Stimulated activated CD4-positive, alpha-beta T cell treated with anti-CD3 and anti-CD28 coated beads, TNF-alpha, amount 100 ng/mL, for 1 hour (primary cell): ENCODE measurements around the gene EMC7.
A peak's percentile ranks its signal among the peaks of the same experiment; 100 is the strongest.

Source experiments
- DNase-seq, 3 donors: peaks; one replicate each; pipeline ENCODE4 v3.0.0-alpha.2; 2020; ENCODE audit warnings: low read depth in 3 of 3, low spot score in 1 of 3

EMC7 gene

DNA sequence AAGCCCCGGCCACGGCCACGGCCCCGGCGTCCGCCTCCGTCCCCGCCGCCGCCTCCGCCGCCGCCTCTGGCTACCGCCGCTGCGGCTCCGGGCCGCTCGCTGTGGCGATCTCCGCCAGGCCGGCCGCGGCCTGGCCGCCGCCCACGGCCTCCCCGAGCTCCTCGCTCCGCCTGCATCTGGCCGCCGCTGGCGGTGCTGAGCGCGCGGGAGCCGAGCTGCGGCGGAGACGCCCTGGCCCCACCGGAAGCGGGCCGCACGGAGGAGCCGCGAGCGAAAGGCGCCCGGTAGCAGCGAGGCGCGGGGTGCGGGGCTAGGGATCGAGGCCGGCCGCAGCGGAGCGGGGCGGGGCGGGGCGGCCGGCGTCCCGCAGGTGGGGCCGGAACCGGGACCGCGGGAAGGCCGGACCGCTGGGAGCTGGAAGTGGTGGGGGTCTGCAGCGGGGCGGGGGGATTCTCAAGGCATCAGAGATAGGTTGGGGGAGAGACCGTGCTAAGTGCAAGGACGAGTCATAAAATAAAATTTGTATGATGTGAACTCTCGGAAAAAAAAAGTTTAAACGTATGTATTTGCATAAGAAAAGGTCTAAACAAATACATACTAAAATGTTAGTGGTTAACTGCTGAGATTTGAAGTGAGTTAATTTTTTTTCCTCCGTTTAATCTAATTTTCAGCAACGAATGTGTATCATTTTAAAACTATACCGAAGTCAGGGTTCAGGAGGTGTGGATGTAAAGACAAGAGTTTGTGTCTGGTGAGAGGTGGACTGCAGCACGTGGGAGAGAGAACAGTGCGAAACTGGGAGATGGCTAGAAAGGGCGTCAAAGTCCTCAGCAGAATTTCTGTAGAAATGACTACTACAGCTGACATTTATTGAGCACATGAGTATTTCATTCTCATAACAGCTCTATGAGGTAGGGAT lies 62.5 kb downstream of the EMC7 start, which contains the start of gene AVEN:
TSS of gene AVEN (minus strand) at position 334 of the 919 bp plus-strand sequence. CDS start at position 176, 158 bp downstream.
- peak in 2 of 3 donors; percentile 18 to 41 for DNase-seq

- DNase-seq = peak; percentile 24 to 60 (median 59)
Observed at GRCh38 chr15:34038023-34038870, 63.4 kb downstream of the EMC7 start.
